H7 (cell line): ENCODE measurements around the gene FER. TPM values are rescaled to one million over a fixed set of nuclear protein-coding genes. Genes with fewer than 3 reads are reported as not detected.
A peak's percentile ranks its signal among the peaks of the same experiment; 100 is the strongest.
"Not testable (repeated sequence)": the region's sequence is repeated elsewhere in the genome, so short reads cannot be mapped to it uniquely, and the experiment has no call there.

Experiments
- DNase-seq: peaks from one replicate; pipeline ENCODE4 v3.0.0; 2012
- H3K27me3 ChIP-seq: 2 replicates; pipeline ENCODE4 v1.6.0; 2011; ENCODE audit warnings: mild to moderate bottlenecking, low read length; ENCODE audit not compliant: control insufficient read depth, insufficient read depth
- H3K36me3 ChIP-seq: replicated peaks from 2 replicates; pipeline ENCODE4 v1.5.1; 2011; ENCODE audit warnings: low read length; ENCODE audit not compliant: control insufficient read depth, insufficient read depth
- H3K4me3 ChIP-seq: 2 replicates; pipeline ENCODE4 v1.5.1; 2011; ENCODE audit warnings: low read depth, mild to moderate bottlenecking, control low read depth, low read length, moderate library complexity; ENCODE audit not compliant: insufficient read depth
- total RNA-seq: library from RNA; depleted of rRNA; stranded (reverse); fragments of >200 nt; shearing (Covaris generic); gene quantifications from 2 replicates; pipeline ENCODE4 v1.2.3, GENCODE V29; 2014; rRNA removed

The FER gene
- 6.7 and 8.1 TPM in 2 replicates for total RNA-seq

GRCh38 chr5:108747774-108748400, at the start of gene FER:
TSS of gene FER (plus strand) at chr5:108747897. CDS start at chr5:108798183, 50,286 bp downstream.
- no peak for DNase-seq

GRCh38 chr5:108700388-108700787, 47.3 kb upstream of the FER start:
- H3K27me3 ChIP-seq, DNase-seq, H3K4me3 ChIP-seq, H3K36me3 ChIP-seq: not testable (repeated sequence)

More at GRCh38 chr5:108747774-108748400, at the start of gene FER:
- no peaks in the 10 kb centered on the region for H3K27me3 ChIP-seq
- H3K4me3 ChIP-seq, result peak within 1 kb of the TSS; percentile 79
- H3K36me3 ChIP-seq, result no peaks in the 10 kb centered on the region

- DNase-seq, result no peak
- no peaks in the 10 kb centered on the region for H3K36me3 ChIP-seq
- no peaks in the 10 kb centered on the region for H3K27me3 ChIP-seq
- no peak overlapping the region for H3K4me3 ChIP-seq
Measured at GRCh38 chr5:108700930-108701329, 46.8 kb upstream of the FER start.

GRCh38 chr5:108702546-108702945, 45.2 kb upstream of the FER start:
- H3K36me3 ChIP-seq, result no peaks in the 10 kb centered on the region
- no peaks in the 10 kb centered on the region for H3K27me3 ChIP-seq
- no peak for DNase-seq
- no peak overlapping the region for H3K4me3 ChIP-seq

GRCh38 chr5:108703313-108703712, 44.4 kb upstream of the FER start:
- Histone ChIP-seq H3K36me3 (no peaks in the 10 kb centered on the region), H3K4me3 (no peak overlapping the region), H3K27me3 (no peaks in the 10 kb centered on the region)
- no peak for DNase-seq

DNA sequence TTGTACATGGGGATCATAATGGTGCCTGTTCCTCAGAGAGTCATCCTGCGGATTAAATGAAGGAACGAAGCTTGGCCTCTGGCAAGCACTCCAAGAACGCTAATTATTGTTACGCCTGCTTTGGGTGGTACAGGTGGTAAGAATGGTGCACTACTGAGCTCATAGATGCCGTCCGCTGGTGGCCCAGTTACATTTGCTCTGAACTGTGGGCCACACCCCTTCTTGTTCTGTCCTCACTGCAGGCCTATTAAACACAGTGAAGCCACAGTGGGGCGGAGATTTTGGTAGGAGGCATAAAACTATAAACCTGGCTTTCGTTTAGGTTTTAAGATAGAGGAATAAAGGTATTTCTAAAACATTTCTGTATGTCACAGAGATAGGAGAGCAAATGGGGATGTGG, 40.6 kb upstream of the FER start:
- Histone ChIP-seq H3K27me3 (no peaks in the 10 kb centered on the region), H3K36me3 (no peaks in the 10 kb centered on the region), H3K4me3 (no peak overlapping the region)
- DNase-seq, result no peak

DNA sequence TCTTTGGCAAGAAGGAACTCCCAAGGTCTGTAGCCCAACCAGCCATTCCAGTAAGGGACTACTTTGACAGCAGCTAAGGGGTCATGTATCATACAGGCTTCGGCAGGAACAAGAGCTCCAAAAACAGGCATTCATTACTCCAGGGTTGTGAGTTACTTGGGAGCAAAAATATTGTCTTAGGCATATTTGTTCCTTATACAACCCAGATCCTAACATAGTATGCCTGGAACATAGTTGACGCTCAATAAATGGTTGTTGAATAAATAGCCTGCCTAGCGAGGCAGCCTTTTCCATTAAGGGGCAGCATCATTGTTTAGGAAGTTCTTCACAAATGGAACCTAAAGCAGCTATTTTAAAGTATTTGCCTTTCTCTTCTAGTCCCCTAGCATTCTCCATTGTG, 35.8 kb upstream of the FER start:
- no peaks in the 10 kb centered on the region for H3K36me3 ChIP-seq
- DNase-seq, result no peak
- no peaks in the 10 kb centered on the region for H3K27me3 ChIP-seq
- H3K4me3 ChIP-seq, result no peak overlapping the region

- no peaks in the 10 kb centered on the region for H3K36me3 ChIP-seq
- no peak overlapping the region for H3K4me3 ChIP-seq
- H3K27me3 ChIP-seq, result no peaks in the 10 kb centered on the region
- no peak for DNase-seq
Measured at GRCh38 chr5:108715408-108715807, 32.3 kb upstream of the FER start.

- Histone ChIP-seq H3K4me3 (no peak overlapping the region), H3K27me3 (no peaks in the 10 kb centered on the region), H3K36me3 (no peaks in the 10 kb centered on the region)
- DNase-seq, result no peak
Measured at GRCh38 chr5:108720391-108720790, 27.3 kb upstream of the FER start.

GRCh38 chr5:108726446-108727235, 21.1 kb upstream of the FER start:
- Histone ChIP-seq H3K4me3 (no peak overlapping the region; the same call in 1 of the 2 replicates), H3K27me3 (no peaks in the 10 kb centered on the region), H3K36me3 (no peaks in the 10 kb centered on the region)
- no peak for DNase-seq

DNA sequence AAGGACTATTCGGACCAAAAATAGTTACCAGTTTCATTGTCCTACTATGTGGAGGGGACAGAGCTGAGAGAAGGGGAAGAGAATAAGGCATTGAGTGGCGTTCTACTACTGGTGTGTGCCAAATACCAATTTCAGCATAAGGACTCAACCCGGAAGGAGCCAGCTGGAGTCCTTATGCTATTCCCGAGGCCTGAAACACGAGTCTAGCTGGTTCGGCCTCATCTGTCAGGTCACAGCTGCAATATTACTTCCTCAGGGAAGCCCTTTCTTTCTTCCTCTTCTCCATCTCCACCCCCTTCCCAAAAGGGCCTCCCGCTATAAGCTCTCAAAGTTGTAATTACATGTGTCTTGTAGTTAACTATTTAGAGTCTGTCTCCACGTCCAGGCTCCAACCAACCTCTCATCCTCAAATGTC, 20.5 kb upstream of the FER start:
- Histone ChIP-seq H3K4me3 (peak overlapping the region; percentile 71), H3K36me3 (no peaks in the 10 kb centered on the region), H3K27me3 (no peaks in the 10 kb centered on the region)
- DNase-seq, result peak; percentile 22

DNA sequence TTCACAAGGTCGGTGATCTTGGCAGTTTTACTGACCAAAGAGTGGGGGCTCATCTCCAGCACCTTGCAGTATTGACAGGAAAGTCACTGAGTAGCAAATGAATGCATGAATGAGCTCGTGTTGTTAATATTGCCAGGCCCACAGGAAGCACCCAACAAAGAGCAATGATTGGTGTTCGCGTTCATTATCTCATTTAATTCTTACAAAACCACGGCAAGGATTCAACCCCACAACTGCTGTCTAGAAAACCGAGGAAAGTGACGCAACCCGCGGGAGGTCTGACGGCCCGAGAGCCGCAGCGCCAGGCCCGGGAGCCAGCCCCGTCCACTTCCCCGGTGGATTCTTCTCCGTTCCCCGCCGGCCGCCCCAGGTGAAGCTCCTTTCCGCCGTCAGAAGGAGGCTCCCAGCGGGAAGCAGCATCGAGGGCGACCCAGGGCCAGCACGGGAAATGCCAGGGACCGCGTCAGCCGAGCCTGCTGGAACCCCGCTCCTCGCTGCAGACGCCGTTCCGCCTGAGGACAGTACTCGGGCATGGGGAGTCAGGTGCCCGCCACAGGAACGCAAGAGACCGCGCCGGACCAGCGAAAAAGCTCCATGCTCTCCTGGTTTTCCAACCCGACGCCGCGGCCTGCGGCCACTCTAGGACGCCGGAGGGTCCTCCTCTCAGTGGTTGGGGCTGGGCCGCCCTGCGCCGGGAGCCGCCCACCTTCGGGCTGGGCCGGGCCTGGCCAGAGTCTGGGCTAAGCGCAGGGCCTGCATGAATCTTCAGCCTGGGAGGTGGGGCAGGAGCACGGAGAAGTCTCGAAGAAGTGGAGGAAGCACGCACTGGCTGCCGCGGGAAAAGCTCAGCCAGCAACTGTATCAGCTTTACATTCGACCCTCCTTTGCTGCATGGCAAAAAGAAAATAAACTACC, 19.8 kb upstream of the FER start:
- H3K4me3 ChIP-seq, result peak overlapping the region; percentile 71
- DNase-seq, result peak; percentile 91

DNA sequence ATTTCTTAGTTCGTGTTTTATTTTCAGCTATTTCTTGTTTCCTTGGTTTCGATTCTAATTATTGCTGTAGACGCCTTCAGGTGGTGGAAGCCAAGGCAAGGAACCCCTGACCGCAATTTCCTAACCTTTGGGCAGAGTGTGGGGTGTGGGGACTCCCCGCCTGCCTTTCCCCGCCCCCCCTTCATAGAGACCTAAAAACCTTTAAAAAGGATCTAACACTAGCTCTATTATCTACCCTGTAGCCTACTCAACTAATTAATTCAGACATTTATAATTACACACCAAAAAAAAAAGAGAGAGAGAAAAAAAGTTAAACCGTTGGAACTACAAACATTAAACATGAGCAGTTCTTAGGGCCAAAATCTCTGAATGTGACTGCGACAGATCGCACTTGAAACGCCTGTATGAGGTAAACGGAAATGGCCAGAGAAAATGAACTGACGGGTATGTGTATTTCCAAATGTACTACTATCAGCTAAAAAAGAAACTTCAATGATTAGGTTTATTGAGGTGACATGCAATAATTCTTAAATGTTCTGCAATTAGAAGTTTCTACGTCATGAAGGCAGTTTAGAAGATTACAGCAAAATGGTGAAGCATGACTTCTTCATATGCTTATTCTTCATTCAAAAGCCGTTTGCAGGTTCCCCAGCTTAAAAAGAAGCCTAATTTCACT, 19.0 kb upstream of the FER start:
- no peaks in the 10 kb centered on the region for H3K36me3 ChIP-seq
- peak; percentile 36 for DNase-seq

More for the DNA sequence above, 19.8 kb upstream of the FER start:
- Histone ChIP-seq H3K36me3 (no peaks in the 10 kb centered on the region), H3K27me3 (no peaks in the 10 kb centered on the region)

DNA sequence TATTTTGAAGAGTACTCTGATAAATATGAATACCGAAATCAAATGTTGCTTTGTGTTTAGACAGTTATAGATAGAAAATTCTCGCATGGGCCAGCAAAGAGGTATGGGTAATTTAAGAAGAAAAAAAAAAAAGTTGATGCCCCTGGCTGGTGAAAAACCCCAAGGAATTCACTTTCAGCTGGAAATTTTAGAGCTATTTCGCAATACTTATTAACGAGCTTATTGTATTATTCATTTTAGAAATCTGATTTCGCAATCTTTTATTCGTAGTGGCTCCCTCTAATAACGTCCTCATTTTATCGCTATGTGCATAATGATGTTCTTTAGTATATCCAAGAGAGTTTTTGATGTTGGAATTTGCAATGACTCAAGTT, 18.5 kb upstream of the FER start:
- no peak overlapping the region for H3K4me3 ChIP-seq
- DNase-seq, result no peak
- no peaks in the 10 kb centered on the region for H3K36me3 ChIP-seq
- no peaks in the 10 kb centered on the region for H3K27me3 ChIP-seq

More for the DNA sequence above, 19.0 kb upstream of the FER start:
- Histone ChIP-seq H3K4me3 (peak overlapping the region; percentile 71), H3K27me3 (no peaks in the 10 kb centered on the region)
